KOPT-K1 (cell line): ENCODE results near the gene SLC16A5.
"Not testable (repeated sequence)": the region's sequence is repeated elsewhere in the genome, so short reads cannot be mapped to it uniquely, and the experiment has no call there.

Source experiments
- H3K27ac ChIP-seq: fragments of 200-600 bp; sonication (generic); 2 replicates; pipeline ENCODE4 v1.5.1; 2016; ENCODE audit warnings: antibody characterized with exemption, mild to moderate bottlenecking, low read depth, low read length; ENCODE audit not compliant: poor library complexity, severe bottlenecking
- H3K36me3 ChIP-seq: fragments of 200-600 bp; sonication (generic); 2 replicates; pipeline ENCODE4 v1.5.1; 2017; ENCODE audit warnings: antibody characterized with exemption, mild to moderate bottlenecking, low read length, moderate library complexity; ENCODE audit not compliant: insufficient read depth
- H3K9me3 ChIP-seq: fragments of 200-600 bp; sonication (generic); 2 replicates; pipeline ENCODE4 v1.5.1; 2017; ENCODE audit warnings: antibody characterized with exemption, low read length, mild to moderate bottlenecking; ENCODE audit not compliant: insufficient read depth, poor library complexity, severe bottlenecking

Gene SLC16A5

DNA sequence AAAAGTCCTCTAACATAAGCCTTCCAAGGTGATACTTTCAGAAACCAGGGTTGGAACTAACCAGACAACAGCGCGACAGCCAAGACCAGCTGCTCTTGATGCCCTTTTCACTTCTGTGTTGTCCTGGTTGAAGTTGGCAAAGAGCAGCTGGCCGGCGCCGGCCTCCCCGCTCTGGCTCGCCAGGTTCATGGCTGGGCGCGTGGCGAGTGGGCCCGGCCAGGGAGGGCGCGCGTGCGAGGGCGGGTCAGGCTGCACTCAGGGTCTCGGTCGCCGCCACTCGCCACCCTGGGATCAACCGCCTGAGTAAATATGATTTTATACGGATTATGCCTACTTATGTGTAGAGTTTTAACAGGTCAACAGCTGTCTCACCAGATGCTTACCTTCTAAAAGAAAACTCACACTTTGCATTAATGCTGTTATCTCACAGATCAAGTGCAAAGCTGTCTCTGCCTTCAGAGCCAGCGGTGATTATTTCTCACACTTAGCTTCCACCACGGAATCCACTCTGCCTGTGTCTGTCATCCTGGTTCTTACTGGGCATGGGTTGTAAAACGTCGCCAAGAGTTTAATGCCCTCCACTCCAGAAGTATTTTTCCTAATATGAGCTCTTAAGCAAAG, 27.2 kb upstream of the SLC16A5 start:
- H3K36me3 ChIP-seq: peaks cover 88% of the 10 kb centered on the region
- H3K9me3 ChIP-seq: no peaks in the 10 kb centered on the region
- no peak overlapping the region for H3K27ac ChIP-seq

DNA sequence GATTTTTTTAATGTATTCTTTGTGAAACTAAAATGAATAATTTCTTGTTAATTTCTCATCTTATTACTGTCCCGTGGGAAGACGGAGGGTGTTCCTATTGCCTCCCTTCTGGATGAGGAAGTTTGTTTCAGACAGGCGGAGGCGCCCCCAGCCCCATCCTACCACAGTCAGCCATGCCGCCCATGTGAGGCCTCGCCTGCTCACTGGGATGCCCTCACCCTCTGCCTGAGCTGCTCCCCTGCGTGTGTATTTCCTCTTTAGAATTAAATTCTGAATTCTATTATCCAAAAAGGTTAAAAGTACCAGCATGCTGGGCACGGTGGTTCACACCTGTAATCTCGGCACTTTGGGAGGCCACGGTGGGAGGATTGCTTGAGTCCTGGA, 26.7 kb upstream of the SLC16A5 start:
- Histone ChIP-seq H3K36me3 (peaks cover 85% of the 10 kb centered on the region), H3K27ac (no peak overlapping the region), H3K9me3 (no peaks in the 10 kb centered on the region)

DNA sequence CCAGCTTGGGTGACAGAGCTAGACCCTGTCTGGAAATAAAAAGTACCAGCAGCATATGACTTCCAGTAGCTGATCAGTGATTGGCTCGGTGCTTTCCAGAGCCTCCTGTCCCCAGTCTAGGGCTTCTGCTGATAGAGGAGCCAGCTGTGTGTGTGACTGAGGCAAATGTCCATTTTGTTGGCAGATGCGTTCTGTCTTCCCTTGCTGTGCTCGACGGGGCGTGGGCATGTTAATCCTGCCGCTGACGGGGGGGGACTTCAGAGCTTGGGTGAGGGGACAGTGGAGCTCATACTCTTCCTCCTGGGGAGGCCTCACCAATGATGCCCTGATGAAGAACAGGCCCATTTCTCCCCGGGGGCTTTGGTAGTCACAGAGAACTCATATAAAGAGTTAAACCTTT, 26.1 kb upstream of the SLC16A5 start:
- Histone ChIP-seq H3K9me3 (no peaks in the 10 kb centered on the region), H3K36me3 (peaks cover 79% of the 10 kb centered on the region)

DNA sequence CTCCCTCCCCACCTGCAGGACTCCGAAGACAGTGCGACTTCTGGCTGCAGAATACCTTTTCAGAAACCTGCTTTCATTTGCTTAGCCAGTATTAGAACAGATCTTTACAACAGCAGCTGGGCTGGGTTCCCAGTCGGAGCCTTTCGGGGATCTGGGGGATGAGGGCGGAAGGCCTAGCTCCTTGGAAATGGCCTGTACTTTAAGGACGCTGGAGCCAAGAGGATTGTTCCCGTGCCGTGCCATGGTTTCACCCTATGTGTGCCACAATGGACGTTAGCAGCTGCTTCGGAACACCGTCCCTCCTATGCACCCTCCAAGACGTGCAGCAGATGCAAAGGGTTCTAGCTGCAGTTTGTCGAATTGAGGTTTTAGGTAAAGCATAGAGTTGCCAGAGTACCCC, 24.6 kb upstream of the SLC16A5 start:
- Histone ChIP-seq H3K9me3 (no peaks in the 10 kb centered on the region), H3K36me3 (peaks cover 70% of the 10 kb centered on the region), H3K27ac (no peak overlapping the region)

More for the DNA sequence above, 26.1 kb upstream of the SLC16A5 start:
- H3K27ac ChIP-seq: no peak overlapping the region

DNA sequence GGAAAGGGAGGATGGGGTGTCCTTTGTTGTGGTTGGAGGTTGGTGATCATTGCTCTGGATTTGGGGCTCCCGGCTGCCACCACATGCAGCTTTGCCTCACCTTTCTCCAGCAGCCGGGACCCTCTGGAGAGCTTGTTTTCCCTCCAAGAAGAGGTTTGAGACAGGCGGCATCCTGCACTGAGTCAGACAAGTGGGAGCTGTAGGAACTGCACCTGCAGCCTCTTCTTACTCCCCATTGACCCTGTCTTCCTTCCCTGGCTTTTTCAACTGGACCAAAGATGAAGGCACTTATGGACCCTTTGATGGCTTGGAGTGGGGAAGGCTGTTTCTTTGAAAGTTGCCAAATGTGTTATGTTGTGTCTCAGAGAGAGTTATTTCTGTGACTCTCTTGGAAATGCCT, 24.1 kb upstream of the SLC16A5 start:
- H3K27ac ChIP-seq: no peak overlapping the region
- no peaks in the 10 kb centered on the region for H3K9me3 ChIP-seq
- H3K36me3 ChIP-seq: peaks cover 66% of the 10 kb centered on the region

DNA sequence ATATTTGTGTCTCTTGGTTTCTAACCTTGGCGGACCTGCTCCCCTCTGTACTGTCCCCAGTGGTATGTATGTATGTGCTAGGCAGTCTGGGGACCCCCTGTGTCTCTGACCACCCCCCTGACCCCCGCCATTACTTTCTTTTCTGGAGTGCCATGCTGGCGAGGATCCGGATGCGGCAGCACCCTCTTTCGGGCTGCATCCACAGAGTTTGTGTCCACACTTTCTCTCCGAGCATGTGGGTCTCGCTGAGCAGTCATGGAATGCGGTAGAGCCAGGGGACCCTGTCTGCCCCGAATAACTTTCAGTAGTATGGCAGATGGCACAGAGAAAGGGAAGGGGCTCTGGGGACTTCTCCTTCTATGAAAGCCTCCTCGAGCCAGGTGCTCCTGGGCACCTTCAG, 23.7 kb upstream of the SLC16A5 start:
- Histone ChIP-seq H3K36me3 (peaks cover 66% of the 10 kb centered on the region), H3K9me3 (no peaks in the 10 kb centered on the region), H3K27ac (no peak overlapping the region)

DNA sequence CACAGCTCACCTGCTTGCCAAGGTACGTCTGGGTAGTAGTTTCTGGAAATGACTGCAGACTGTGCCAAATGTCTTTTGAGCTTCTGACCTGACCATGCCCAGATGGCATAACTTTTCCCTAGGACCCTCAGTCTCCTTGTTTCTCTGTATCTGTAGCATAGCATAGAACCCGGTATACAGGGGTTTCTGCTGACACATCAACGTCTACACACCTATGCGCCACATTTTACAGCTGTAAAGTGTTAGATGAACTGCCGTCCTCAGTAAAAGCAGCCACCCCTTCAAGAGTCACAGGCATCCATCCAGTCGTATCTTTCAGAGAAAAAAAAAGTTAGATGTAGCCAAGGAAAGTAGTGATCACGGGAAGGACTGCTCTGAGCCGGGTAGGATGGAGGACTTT, 23.3 kb upstream of the SLC16A5 start:
- no peaks in the 10 kb centered on the region for H3K9me3 ChIP-seq
- peaks cover 62% of the 10 kb centered on the region for H3K36me3 ChIP-seq
- H3K27ac ChIP-seq: no peak overlapping the region

DNA sequence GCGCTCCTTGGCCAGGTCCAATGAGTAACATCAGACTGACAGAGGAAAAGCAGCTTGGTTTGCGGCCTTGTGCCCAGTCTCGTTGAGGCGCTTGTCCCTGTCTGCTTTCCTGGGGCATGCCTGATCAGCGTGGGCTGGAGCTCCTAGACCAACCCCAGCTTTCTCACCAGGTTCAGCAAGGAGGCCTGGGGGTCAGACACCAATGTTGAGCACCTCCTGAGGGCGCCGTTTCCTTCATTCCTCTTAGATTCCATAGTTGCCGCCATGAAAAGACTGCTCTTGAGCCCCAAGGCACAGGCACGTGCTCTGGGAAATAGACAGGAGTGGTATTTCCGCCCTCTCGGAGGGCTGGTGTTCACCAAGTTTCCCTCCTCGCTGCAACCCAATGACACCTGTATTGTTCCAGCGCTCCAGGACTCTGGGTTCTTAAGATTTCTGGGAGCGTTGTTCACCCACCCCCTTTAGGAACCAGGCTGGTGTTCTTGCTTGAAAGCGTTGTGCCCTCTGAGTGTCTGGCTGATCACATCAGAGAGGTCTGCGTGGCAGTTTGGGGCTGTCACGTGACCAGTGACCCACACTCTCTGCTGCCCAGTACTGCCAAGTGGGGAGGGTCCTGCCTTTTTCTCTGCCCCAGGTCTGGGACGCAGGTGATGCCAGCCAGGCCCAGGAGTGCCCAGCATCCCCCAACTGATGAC, 22.7 kb upstream of the SLC16A5 start:
- Histone ChIP-seq H3K36me3 (peaks cover 56% of the 10 kb centered on the region), H3K9me3 (no peaks in the 10 kb centered on the region), H3K27ac (no peak overlapping the region)

DNA sequence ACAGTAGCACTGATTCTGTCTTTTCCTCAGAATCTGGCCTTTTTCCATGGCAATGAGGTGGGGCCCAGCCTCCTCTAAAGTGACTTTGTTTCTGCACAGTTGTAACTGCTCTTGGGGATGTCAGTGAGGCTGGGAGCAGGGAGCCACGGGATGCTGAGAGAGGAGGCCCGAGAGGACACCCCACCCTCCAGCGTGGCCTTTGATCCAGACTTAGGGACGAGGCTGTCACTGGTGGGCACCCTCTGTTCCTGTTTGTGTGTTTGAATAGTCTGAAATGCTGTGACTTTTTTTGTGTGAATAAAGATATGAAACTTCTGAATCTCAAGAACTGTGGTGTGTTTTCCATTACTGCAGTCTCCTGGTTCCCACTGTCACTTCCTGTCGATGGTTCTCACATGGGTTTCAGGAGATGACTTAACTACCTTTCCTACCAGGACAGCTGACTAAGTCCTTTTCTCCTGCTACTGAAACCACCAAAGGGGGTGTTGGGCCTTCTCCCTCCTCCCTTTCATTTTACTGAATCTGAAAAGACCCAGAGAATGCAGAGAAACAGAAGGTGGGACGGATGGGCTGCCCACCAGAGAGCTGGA, 22.1 kb upstream of the SLC16A5 start:
- Histone ChIP-seq H3K9me3 (no peaks in the 10 kb centered on the region), H3K36me3 (peaks cover 50% of the 10 kb centered on the region), H3K27ac (no peak overlapping the region)

DNA sequence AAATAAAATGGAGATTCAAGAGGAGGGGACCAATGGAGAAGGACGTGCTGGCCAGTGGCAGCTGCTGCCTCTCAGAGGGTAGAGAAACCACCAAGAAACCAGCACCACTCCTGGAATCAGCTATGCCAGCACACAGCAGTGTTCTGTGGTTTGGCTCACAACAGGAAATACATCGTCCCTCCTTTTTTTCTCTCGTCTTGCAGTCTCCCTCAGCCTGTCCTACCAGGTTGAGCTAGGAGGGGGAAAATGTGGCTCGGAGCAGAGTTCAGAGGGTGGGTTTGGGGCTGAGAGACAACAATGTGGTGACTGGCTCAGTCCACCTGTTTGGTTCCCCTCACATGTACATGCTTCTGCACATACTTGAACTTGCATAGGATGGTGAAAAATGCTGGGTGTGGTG, 19.9 kb upstream of the SLC16A5 start:
- Histone ChIP-seq H3K9me3 (no peaks in the 10 kb centered on the region), H3K36me3 (peaks cover 28% of the 10 kb centered on the region), H3K27ac (peak overlapping the region; percentile 51)

DNA sequence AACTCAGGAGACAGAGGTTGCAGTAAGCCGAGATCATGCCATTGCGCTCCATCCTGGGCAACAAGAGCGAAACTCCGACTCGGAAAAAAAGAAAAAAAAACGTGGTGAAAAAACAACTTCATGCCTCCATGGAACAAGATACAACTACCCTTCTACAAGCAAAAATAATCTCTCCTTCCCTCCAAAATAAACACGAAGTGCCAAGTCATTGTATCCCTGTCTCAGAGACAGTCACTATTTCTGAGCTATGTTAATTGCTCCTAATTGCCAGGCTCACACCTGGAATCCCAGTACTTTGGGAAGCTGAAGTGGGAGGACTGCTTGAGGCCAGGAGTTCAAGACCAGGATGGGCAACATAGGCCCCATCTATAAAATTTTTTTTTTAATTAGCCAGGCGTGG, 19.0 kb upstream of the SLC16A5 start:
- Histone ChIP-seq H3K9me3 (no peaks in the 10 kb centered on the region), H3K27ac (no peak overlapping the region), H3K36me3 (peaks cover 19% of the 10 kb centered on the region)

DNA sequence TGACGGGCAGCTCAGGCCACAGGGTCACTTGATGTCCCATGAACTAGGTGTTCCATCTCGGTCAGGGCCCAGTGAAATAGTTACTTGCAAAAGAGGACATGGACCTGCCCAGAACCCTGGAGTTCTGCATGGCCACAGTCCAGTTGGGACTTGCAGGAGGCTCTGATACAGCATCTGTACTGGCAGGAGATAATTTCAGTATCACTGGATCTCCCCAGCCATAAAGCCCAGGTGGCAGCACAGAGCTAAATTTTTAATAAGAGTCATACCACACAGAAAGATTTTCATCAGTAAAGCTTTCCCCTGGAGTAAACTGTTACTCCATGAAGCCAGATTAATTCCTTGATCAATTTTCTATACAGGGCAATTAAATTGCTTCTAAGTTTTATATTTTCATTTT, 18.0 kb upstream of the SLC16A5 start:
- no peak overlapping the region for H3K27ac ChIP-seq
- no peaks in the 10 kb centered on the region for H3K9me3 ChIP-seq
- H3K36me3 ChIP-seq: peaks cover 9% of the 10 kb centered on the region

DNA sequence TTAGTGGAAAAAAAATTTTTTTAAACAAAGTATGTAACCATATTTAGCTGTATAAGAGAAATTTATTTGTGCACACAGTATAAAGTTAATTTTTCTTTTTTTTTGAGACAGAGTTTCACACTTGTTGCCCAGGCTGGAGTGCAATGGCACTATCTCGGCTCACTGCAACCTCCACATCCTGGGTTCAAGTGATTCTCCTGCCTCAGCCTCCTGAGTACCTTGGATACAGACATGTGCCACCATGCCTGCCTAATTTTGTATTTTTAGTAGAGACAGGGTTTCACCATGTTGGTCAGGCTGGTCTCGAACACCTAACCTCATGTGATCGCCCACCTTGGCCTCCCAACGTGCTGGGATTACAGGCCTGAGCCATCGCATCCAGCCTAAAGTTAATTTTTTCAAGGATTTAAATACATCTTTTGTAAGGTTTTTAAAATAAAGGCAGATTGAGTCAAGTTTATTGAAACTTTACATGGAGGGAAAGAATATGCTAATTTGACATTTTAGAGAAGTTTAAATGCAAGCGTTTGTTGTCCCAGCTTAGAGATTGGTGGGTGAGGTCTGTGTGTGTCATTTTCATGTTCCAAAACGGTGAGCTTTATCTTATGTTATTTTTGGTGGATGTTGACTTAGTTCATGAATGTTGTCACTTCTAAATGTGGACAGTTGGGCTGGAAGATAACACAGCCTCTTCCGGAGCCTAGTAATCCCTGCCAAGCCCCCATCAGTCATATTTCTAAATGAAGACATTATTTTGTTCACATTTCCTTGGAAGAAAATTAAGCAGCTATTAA, 16.1 kb upstream of the SLC16A5 start:
- H3K36me3 ChIP-seq, H3K27ac ChIP-seq, H3K9me3 ChIP-seq: not testable (repeated sequence)

DNA sequence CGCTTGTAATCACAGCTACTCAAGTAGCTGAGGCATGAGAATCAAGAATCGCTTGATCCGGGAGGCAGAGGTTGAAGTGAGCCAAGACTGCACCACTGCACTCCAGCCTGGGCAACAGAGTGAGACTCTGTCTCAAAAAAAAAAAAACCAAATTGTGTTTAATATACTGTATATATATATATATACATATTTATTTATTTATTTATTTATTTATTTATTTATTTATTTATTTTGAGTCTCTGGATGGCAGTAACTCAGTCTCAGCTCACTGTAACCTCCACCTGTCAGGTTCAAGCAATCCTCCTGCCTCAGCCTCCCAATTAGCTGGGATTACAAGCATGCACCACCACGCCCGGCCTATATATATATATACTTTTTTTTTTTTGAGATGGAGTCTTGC, 14.8 kb upstream of the SLC16A5 start:
- not testable (repeated sequence) for H3K9me3 ChIP-seq, H3K27ac ChIP-seq, H3K36me3 ChIP-seq

DNA sequence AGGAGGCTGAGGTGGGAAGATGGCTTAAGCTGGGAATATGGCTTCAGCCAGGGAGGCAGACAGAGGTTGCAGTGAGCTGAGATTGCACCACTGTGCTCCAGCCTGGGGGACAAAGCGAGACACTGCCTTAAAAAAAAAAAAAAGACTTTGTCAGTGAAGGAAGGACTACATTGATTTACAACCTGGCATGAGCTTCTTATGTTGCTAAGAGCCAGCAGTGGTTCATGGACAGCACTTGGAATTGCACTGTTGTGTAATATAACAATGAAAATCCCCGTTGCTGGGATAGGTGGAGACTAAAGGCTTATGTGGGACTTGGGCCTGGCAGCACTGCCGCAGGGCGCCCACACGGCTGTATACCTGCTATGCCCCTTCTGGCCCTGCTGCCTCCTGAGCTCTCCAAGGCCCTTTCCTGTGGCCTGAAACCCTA, 14.1 kb upstream of the SLC16A5 start:
- H3K9me3 ChIP-seq: no peaks in the 10 kb centered on the region
- no peaks in the 10 kb centered on the region for H3K36me3 ChIP-seq
- H3K27ac ChIP-seq: no peak overlapping the region
